Esophagus muscularis mucosa (tissue), 3 donors: ENCODE results near the gene SPOCK1.

Experiments used
- CTCF ChIP-seq, 3 experiments: fragments of 200-600 bp in 2 of 3; fragments of 450-650 bp in 1 of 3; sonication (generic) in 2 of 3; IDR thresholded peaks; one replicate each; pipeline ENCODE4 v1.5.1; 2017 to 2019; ENCODE audit warnings: antibody characterized with exemption in 3 of 3, mild to moderate bottlenecking in 2 of 3, moderate library complexity in 1 of 3
- EP300 ChIP-seq: sonication (generic); formaldehyde crosslinking; IDR thresholded peaks from one replicate; pipeline ENCODE4 v1.6.1; 2017; ENCODE audit warnings: antibody characterized with exemption

GRCh38 chr5:137022725-137023124, 476.4 kb downstream of the SPOCK1 start:
- no peak for TF ChIP-seq EP300
- no peak for TF ChIP-seq CTCF (IDR thresholded peaks at IDR 0.05)
